Caki2 (cell line): ENCODE data around the gene F11. TPM values are rescaled to one million over a fixed set of nuclear protein-coding genes. Genes with fewer than 3 reads are reported as not detected.
"Not testable (repeated sequence)": the region's sequence is repeated elsewhere in the genome, so short reads cannot be mapped to it uniquely, and the experiment has no call there.

Source experiments
- DNase-seq: peaks from one replicate; pipeline ENCODE4 v3.0.0-alpha.2; 2015; ENCODE audit warnings: low read depth
- in situ Hi-C: cut with HindIII; loops from 2 replicates; pipeline ENCODE4 v1.10.0; 2016; ENCODE audit warnings: low sequenced_read_pairs, low pct_unique_long_range_greater_than_20kb, mixed read lengths
- total RNA-seq: library from RNA; depleted of rRNA; stranded (reverse); fragments of >200 nt; shearing (Covaris generic); gene quantifications from 2 replicates; pipeline ENCODE4 v1.2.3, GENCODE V29; 2014; ENCODE audit warnings: low replicate concordance; rRNA removed

The F11 gene
- total RNA-seq = not detected in 2 replicates

DNA sequence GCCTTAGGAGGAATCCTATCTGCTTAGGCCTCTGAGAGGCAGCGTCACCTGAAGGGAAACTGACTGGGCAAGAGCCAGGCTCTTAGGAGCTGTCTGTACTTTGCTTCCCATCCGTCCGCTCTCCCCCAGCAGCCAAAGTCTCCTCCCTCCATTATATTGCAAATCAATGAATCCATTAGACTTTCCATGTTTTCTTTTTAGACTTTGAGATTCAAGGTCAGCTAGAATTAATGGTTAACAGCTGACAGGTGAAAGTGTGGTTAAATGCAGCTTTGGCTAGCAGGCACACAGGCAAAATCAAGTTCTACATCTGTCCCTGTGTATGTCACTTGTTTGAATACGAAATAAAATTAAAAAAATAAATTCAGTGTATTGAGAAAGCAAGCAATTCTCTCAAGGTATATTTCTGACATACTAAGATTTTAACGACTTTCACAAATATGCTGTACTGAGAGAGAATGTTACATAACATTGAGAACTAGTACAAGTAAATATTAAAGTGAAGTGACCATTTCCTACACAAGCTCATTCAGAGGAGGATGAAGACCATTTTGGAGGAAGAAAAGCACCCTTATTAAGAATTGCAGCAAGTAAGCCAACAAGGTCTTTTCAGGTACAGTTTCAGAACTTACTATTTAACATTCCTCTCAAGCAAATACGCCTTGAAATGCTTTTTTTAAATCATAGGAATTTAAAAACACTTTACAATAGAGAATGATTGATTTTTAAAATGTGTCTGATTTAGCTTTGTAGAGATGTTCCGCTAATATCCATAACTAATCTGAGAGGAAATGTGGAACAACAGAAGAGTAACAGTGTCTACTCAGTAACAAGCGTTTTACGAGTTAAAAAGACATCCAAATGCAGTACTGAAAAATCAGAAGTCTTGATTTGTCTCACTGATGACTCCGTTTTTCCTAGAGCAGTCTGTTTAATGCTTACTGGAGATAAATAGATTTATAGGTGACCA is at the start of gene F11:
F11 (plus strand) TSS at position 507 of the 970 bp plus-strand sequence. CDS start 948 bp downstream, outside the sequence.
- no peak for DNase-seq
- in situ Hi-C loops = no loop called here

DNA sequence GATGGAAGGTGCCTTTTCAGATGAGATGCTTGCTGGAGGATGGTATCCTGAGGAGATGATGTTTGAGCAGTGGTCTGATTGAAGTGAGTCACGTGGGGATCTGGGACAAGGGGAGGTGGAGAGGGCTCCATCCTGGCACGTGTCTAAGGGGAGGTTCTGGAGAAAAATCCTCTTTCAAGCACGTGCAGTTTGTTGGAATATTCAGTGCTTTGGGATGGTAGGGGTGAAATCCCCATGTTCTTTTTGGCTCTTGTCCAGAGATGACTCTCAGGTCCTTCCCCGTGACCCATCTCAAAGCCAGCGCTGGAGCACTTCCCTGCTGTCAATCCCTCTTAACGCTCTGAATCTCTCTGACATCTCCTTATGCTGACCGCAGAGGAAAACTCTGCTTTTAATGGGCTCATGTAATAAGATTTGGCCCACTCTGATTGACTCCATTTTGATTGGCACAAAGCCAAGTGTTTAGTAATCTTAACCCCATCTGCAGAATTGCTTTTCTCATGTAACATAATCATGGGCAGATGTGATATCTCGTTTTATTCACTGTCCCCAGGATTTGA is 49.4 kb upstream of the F11 start:
- no peak for DNase-seq
- in situ Hi-C loops = no loop called here

DNA sequence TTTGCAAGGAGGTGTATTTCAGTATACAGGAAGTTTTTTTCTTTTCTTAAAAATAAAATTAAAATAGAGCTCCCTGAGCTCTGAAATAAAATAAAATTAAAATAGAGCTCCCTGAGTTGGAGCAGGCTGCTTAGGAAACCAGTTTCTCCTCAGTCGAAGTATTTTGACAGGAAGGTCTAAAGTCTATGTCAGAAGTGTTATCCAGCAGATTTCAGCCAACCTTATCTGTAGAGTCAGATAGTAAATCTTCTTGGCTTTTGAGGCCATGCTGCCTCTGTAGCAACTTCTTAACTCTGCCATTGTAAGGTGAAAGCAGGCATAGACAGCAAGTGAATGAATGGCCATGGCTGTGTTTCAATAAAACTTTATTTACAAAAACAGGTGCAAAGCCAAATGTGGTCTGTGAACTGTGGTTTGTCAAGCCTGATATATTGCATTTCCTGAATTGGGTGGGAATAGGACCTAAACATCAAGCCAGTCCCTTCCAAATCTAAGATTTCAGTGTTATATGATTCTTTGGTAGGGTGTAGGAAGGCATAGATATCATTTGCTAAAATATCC is 48.2 kb upstream of the F11 start:
- DNase-seq = no peak
- in situ Hi-C loops = no loop called here

DNA sequence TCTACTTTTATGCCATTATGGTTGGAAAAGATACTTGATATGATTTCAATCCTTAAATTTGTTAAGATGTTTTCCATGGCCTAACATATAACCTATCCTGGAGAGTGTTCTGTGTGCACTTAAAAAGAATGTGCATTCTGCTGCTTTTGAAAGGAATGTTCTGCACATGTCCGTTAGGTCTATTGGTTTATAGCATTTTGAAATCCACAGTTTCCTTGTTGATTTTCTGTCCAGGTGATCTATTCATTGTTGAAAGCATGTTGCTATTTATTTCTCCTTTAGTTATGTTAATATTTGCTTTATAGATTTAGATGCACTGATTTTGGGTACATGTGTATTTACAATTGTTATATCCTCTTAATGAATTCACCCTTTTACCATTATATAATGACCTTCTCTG is 44.4 kb upstream of the F11 start:
- in situ Hi-C loops = no loop called here
- DNase-seq = no peak

DNA sequence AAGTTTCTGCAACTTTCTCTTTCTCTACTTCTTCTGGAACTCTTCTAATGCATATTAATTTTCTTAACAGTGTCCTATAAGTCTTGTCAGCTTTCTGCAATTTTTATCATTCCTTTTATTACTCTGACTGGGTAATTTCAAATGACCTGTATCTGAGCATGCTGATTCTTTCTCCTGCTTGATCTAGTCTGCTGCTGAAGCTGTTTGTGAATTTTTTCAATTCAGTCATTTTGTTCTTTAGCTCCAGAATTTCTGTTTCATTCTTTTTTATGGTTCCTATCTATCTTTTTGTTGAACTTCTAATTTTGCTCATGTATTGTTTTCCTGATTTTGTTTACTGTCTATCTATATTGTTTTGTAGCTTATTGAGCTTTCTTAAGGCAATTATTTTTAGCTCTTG is 40.1 kb upstream of the F11 start:
- in situ Hi-C loops = no loop called here
- no peak for DNase-seq

DNA sequence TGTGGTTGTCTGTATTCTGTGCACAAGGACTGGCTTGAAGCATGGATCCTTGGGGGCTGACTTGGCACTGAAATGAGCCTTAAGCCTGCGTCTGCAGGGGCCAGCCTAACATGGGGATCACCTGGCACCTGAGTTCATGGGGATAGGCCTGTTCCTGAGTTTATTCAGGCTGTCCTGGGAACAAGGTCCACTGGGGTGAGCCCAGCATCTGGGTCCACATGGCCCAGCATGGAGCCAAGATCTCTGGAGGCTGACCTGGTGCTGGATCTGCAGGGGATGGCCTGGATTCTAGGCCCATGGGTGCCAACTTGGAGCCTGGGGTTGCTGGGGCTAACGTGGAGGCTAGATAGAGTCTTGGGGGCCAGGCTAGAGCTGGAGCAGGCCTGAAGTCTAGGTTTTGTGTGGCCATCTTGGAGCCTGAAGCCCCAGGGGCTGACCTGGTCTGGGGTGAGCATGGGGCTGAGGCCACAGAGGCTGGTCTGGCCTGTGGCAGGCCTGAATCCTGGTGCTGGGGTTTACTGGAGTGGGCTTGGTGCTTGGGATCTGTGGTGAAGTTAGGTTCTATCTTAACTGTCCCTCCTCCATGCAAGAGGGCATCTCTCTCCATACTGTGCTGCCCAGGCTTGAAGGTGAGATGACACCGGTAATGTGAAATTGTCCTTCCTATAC is 39.3 kb upstream of the F11 start:
- DNase-seq = no peak
- in situ Hi-C loops = no loop called here

DNA sequence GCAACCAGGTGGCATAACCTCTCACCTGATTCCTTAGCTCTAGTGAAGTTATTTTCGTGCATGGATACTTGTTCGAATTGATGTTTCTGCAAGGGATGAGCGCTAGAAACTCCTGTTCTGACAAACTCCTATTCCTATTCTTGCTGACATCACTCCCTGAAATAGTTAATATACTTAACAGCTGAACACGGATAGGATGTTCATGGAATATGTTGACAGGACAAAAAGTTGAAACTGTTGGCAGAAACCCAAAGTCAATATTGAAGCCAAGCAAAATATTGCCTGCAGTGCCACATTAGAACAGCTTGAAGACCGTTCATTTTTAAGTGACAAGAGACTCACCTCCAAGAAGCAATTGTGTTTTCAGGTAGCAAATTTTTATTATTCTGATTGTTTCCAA is 38.8 kb upstream of the F11 start, which contains the start of gene KLKB1:
KLKB1 (plus strand) TSS at position 287 of the 400 bp plus-strand sequence. CDS start 689 bp downstream, outside the sequence.
- no peak for DNase-seq
- in situ Hi-C loops = no loop called here

DNA sequence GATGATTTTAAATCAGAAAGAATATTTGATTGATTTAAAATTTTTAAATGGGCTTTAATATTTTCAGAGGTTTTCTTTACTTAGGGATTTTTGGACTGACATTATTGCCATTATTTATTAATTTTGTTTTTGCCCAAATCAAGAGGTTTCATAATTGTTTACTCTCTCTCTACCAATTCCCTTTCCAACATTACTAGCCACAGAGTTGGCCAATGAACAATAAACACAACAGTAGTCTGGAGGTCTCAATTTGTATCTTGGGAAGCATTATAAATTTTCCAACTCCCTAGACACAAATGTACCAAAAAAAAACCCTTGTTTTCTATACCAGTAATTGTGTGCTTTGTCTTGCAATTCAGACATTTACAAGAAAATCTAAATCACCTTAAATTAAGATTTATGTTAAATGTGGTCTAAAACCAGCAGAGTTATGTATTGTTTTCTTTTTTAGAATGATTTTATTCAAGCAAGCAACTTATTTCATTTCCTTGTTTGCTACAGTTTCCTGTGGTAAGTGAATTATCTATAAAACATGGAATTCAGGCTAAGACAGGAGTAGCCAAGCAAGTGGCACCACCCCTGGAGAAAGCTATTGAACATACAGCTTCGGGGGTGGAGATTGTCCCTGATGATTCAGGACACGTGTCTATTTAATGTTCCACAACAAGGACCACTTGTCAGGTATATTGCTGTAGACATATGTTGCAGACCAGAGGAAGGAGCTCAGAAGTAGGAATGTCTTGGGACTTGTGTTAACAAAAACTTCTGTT is 38.1 kb upstream of the F11 start:
- in situ Hi-C loops = no loop called here
- DNase-seq = no peak

DNA sequence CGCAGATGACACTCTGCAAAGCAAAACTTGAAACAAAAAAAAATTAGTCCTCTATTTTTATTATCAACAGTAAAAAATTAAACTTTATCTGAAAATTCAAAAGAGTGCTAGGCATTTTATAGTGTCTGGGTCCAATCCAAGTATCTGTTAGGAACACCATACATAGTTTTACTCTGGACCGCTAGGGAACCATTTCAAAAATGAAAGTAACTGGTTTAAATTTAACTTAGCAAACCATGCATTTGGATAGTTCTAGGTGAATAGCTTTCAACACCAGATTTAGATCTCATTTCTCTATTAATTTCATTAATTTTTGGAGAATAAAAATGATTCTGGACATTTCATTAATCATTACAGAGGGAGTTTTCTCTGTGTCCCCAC is 37.5 kb upstream of the F11 start:
- in situ Hi-C loops = no loop called here
- DNase-seq = no peak

DNA sequence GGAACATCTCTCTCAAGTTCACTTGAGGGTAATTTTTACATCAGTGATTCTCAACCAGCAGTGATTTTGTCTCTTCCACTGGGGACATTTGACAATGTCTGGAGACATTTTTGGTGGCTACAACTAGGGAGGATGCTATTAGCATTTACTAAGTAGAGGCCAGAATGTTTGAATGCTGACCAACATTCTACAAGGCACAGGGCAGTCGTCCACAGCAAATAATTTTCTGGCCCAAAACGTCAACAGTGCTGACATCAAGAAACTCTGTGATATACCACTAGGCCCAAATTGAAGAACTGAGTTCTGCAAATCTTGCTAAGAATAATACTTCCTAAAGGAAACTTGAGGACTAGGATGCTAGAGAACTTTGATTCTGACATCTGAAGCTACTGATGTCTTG is 31.6 kb upstream of the F11 start:
- no peak for DNase-seq
- in situ Hi-C loops = no loop called here

DNA sequence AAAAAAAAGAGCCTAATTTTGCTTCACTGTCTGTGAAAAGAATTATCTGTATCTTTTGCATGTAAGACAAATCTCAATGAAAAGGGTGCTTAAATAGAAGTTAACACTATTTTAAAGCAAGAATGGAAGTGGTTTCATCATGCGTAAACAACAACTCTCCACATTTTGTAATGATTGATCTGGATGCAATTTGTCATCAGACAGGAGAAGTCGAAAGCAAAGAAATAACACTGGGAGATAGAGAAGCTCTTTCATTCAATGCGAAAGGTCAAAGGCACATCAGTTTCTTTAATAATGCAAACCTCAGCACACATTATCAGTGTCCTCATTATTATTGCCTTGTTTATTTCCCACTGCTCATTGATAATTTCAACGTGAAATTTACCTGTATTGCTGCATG is 29.9 kb upstream of the F11 start:
- no peak for DNase-seq
- in situ Hi-C loops = no loop called here

DNA sequence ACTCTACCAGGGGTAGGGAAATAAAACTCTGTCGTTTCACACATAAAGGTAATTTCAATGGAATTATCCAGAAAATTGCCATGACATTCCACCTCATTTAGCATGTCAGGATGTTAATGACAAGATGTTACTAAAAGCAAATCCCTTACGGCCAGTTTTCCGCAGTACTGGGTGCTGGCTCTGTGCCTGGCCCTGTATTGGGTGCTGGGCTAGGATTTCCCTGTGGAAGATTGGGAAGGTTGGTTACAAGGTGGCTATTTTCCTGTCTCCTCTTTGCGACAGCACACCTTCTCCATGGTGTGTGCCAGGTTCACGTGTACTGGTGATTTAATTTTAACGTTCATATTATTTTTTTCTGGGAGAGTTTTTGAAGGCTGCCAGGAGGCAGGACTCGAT is 25.5 kb upstream of the F11 start:
- in situ Hi-C loops = no loop called here
- DNase-seq = no peak

DNA sequence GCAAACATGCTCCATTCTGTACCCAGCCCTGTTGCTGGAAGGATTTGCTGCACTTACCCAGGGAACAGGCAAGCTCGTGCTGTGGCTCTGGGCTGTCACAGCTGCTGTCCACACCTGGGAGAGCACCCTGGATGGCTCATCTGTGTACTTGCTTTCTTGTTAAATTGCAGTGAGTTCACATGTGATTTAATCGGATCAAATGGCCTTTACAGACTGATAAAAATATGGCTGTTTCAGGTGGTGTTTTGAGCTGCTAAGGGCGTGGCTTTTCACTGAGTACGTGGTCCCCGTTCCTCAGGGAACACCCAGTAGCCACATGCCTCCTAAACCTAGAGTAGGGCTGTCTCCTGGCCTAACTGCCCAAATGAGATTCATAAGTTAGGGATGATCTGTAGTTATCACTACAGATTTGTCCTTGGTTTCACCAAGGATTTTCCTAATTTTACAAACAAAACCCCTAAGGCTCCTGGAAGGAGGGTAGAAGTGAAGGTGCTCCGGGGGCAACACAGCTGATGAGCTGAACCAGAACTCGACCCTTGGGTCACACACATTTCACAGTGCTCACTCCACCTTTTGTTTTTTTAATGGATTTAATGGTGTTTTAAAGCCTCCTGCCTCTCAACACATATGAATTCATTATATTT is 25.0 kb upstream of the F11 start:
- no peak for DNase-seq
- in situ Hi-C loops = no loop called here

DNA sequence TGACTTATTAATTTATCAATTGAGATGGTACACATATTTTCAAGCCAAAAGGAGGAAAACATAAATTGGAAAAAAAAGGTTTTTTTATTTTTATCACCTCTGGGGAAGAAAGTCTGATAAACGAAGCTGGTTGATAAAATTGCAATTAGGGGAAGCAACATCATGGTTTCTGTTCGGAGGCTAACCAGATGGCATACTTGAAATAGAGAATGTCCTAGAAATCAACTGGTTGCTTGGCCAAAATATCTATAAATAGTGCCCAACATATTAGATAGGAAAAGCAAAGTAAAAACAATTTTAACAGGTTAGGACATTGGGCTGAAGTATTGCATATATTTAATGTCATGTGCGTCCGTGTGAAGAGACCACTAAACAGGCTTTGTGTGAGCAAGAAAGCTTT is 24.4 kb upstream of the F11 start:
- in situ Hi-C loops = no loop called here
- DNase-seq = no peak

DNA sequence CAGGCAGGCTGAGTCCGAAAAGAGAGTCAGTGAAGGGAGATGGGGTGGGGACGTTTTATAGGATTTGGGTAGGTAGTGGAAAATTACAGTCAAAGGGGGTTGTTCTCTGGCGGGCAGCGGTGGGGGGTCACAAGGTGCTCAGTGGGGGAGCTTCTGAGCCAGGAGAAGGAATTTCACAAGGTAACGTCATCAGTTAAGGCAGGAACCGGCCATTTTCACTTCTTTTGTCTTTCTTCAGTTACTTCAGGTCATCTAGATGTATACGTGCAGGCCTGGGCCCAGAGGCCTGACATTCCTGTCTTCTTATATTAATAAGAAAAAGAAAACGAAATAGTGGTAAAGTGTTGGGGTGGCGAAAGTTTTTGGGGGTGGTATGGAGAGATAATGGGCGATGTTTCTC is 24.0 kb upstream of the F11 start:
- DNase-seq, in situ Hi-C loops: not testable (repeated sequence)

DNA sequence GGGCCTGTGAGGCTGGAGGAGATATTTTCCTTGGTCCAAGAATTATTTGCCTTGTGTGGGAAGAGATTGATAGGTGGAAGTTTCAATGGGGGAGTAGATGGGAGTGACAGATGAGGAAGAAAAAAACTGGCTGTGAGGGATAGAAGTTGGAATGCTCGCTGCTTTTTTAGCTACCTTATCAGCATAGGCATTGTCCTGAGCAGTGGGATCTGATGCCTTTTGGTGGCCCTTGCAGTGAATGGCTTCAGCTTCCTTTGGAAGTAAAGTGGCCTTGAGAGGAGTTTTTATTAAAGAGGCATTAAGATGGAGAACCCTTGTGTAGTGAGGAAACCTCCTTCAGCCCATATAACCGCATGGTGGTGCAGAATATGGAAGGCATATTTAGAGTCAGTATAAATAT is 22.7 kb upstream of the F11 start:
- DNase-seq = no peak
- in situ Hi-C loops = no loop called here

DNA sequence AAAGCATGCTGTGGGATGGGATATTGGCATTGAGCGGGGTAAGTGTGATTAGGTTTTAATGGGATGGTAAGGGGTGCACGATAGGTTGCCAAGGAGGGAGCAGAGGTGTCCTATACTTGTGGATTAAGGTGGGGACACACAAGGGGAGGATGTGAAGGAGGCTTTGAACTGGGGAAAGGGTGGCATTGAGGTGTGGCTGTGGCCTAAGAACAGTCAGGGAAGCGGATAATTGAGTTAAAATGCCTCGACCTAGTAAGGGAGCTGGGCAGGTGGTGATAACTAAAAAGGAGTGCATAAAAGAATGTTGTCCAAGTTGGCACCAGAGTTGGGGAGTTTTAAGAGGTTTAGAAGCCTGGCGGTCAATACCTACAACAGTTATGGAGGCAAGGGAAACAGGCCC is 21.2 kb upstream of the F11 start:
- no peak for DNase-seq
- in situ Hi-C loops = no loop called here
